C4-2B (cell line): ENCODE data around the gene PRKG1.

Source experiments
- ZFX ChIP-seq: fragments of 450-650 bp; IDR thresholded peaks from 2 replicates; pipeline ENCODE4 v1.6.1; 2017
- TF ChIP-seq, protein P1 (sequence below): fragments of 450-650 bp; conservative IDR thresholded peaks from 2 replicates; pipeline ENCODE4 v1.5.1; 2017; ENCODE audit warnings: mild to moderate bottlenecking

DNA sequence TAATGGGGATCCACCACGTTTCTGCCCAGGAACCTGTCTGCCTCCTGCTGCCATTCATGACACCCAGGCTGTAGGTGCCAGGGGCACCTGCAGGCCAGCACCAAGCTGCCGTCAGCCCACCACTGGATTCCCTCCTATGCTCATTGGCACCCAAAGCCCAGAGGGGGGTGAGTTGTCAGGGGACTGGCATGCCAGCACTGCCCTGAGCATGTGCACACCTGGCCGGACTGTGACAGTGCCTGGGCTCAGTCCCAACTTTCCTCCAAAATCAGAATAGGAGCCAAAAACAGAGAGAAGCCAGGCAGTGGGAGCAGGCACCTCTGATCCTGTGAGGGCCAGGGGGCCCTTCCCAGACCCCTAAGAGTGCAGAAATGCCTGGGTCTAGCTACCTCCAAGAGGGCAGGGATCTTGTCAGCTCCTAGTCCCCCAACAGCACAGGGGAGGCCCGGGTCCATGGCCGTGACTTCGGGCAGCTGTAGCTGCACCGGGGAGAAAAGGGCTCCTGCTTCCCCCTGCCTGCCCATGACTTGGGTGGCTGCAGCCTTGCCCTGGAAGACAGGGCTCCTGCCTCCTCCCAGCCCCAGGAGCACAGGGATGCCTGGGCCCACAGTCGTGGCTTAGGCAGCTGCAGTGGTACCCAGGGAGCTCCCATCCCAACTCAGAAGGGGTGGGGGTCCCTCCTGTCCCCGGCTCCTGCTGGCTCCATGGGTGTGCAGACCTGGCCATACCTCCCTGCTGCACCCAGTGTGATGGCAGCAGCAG lies 990.0 kb downstream of the PRKG1 start:
- TF ChIP-seq, protein P1, sequence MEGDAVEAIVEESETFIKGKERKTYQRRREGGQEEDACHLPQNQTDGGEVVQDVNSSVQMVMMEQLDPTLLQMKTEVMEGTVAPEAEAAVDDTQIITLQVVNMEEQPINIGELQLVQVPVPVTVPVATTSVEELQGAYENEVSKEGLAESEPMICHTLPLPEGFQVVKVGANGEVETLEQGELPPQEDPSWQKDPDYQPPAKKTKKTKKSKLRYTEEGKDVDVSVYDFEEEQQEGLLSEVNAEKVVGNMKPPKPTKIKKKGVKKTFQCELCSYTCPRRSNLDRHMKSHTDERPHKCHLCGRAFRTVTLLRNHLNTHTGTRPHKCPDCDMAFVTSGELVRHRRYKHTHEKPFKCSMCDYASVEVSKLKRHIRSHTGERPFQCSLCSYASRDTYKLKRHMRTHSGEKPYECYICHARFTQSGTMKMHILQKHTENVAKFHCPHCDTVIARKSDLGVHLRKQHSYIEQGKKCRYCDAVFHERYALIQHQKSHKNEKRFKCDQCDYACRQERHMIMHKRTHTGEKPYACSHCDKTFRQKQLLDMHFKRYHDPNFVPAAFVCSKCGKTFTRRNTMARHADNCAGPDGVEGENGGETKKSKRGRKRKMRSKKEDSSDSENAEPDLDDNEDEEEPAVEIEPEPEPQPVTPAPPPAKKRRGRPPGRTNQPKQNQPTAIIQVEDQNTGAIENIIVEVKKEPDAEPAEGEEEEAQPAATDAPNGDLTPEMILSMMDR, result no peak
- TF ChIP-seq ZFX, result no peak
